NCI-H446 (cell line): ENCODE measurements around the gene TRABD.

Source experiments
- DNase-seq, 2 experiments: peaks; one replicate each; lab custom pipeline; 2025; lab: John Stamatoyannopoulos, UW

TRABD gene

GRCh38 chr22:50219800-50220602 is 34.3 kb downstream of the TRABD start:
- DNase-seq, result no peak

DNA sequence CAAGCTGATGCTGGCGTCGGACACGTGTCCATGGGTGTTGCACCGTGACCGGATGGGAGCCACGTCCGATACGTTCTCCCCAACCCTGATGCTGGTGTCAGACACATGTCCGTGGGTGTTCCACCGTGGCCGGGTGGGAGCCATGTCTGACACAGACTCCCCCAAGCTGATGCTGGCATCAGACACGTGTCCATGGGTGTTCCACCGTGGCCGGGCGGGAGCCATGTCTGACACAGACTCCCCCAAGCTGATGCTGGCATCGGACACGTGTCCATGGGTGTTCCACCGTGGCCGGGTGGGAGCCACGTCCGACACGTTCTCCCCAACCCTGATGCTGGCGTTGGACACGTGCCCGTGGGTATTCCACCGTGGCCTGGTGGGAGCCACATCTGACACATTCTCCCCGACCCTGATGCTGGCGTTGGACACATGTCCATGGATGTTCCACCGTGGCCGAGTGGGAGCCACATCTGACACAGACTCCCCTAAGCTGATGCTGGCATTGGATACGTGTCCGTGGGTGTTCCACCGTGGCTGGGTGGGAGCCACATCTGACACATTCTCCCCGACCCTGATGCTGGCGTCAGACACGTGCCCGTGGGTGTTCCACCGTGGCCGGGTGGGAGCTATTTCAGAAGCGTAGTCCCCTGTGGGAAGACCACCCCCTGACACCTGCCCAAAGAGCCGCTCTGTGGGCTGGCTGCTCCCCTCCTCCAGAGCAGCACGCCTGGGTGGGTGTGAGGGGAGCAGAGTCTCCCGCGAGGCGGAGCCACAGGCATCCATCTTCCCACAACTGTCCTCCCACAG is 35.1 kb downstream of the TRABD start:
- no peak for DNase-seq

DNA sequence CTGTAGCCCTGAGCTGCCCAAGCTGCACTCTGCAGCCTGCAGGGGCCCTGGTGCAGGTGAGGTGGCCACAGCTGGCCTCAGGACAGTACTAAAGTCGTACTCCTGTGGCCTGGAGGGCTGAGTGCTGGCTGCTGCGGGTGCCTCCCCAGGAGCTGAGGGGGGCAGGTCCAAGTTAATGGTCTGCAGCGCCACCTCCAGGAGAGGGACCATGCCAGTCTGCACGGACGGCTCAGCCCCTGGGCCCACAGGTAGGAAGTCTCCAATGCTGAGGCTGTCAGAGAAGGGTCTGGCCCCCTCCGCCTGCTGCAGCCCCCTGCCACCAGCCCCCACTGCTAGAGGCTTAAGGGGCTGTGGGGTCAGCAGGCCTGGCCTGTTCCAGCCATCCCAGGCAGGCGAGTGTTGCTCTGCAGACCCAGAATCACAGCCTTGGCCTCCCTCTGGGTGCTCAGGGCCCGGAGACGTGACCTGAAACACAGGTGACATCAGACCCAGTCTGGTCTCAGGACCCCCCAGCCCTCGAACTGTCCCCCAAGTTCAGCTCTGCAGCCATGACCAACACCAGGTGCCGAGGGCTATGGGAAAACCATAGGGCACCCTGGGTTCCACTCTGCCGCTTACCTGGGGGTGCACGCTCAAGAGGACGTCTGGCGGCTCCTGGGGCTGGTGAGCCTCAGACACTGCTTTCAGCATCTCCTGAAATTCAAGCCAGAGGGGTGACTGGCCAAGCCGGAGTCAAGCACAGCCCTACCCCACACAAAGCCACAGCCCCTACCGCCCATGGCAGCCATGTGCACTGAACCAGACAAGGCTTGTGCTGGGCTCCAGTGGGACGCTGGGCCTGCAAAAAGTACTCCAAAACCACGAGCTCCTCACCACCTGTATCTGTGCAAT is 35.9 kb downstream of the TRABD start:
- no peak for DNase-seq

DNA sequence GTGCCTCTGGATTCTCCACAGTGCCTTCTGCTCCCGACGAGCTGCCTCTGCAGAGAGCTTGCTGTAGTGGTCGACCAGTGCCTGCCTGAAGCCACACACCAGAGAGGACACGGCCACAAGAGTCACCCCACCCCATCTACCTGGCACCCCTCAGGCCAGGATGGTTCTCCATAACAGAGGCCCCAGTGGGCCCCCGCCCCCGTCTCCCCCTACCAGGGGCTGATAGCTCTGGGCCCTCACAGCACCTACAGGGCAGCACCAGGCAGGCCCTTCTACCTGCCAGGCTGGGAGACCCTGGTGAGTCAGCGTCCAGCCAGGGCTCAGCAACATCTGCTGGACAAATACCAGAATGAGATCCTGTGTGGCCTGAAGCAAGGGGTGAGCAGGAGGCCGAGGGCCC is 36.8 kb downstream of the TRABD start:
- no peak for DNase-seq

DNA sequence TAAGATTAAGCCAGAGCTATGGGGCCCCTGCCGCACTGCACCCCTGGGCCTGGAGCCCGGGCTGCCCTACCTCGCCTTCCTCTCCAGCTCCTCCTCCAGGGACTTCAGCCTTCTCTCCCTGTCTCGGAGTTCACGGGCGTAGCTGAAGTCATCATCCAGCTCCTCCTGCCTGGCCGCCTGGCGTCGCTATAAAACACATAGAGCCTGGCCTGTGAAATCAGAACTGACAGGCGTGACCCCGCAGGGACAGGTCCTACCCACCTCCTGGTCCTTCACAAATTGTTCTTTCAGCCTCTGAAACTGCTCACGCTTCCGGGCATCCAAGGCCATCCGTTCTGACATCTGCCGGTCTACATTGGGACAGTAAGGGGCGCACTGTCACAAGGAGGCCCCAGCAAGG is 38.4 kb downstream of the TRABD start:
- DNase-seq, result no peak

GRCh38 chr22:50225200-50225969 is 39.7 kb downstream of the TRABD start:
- DNase-seq, result no peak

GRCh38 chr22:50226063-50226874 is 40.6 kb downstream of the TRABD start:
- DNase-seq, result no peak

DNA sequence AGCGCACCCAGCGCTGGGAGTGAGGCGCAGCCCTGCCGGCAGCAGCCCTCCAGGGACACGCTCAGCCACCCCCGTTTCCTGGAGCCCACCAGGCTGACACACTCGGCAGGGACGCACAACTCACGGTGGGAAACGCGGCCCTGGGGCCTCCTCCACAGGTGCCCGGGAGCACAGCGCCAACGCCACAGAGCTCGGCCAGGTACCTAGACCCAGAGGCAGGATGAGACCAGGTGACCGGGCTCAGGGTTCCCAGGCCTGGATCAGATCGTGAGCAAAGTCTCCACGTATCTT is 41.1 kb downstream of the TRABD start:
- no peak for DNase-seq

GRCh38 chr22:50227579-50228215 is 42.0 kb downstream of the TRABD start:
- no peak for DNase-seq

GRCh38 chr22:50228366-50228765 is 42.7 kb downstream of the TRABD start:
- no peak for DNase-seq

GRCh38 chr22:50229370-50229769 is 43.7 kb downstream of the TRABD start:
- DNase-seq, result no peak

DNA sequence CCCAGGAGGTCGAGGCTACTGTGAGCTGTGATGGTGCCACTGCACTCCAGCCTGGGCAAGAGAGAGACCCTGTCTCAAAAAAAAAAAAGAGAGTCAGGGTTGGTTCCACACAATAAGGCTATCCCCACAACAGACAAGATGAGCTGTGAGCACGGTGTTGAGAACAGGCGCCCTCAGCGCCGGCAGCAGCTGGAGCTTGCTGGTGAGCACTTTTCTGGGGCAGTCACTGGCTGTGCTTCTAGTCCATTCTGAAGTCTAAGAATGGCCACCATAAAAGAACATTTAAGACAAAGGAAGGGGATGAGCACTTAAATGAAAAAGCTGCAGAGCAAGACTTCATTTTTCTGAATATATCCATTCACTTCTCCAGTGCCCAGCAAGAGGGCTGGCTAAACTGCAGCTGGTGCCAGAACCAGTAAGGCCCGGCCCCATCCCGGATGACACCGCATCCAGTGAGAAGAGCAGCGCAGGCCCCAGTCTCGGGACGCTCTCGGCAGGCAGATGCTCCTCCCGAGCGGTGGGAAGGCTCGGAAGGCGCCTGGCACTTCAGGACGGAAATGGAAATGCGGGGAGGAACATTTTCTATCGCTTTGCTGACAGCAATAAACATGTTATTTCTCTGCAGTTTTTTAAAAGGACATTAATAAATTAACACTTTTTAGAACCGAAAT is 46.9 kb downstream of the TRABD start:
- DNase-seq, result no peak

GRCh38 chr22:50233223-50233622 is 47.5 kb downstream of the TRABD start:
- no peak for DNase-seq

- DNase-seq, result peak in 1 of 2 experiments; percentile 12
Observed at GRCh38 chr22:50236731-50237409, 51.2 kb downstream of the TRABD start.

- DNase-seq, result no peak
Observed at GRCh38 chr22:50238755-50239154, 53.0 kb downstream of the TRABD start.

GRCh38 chr22:50242406-50242949 is 56.8 kb downstream of the TRABD start:
- DNase-seq, result no peak

DNA sequence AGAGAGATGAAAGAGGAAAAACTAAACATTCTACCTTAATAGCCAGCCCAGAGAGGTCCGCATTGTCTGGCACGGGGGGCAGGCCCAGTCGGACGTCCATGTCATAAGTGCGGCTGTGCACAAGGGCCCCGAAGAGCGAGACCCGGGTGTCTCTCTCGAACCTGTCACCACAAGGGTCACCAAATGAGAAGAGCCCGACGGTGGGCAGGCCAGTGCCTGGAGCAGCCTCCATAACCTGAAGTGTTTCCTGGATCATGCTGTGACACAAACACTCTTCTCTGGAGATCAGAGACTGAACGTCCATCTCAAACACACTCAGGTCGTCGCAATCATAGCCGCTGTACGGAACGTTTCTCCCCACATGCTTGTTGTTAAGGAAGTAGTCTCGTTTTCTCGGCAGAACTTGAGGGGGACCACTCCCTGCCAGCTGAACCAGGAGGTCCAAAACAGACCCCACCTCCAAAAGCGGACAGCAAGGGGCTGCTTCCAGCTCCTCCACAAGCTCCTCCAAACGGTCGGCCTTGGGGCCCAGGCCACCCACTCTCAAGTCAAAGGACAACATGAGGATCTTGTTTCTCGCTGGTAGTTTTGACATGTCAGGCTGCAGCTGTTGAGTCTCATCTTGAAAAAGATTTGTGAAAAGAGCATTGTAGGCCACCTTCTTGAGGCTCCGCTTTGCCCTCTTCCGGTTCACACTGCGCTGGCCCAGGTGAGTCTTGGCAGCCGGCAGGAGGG is 58.1 kb downstream of the TRABD start:
- DNase-seq, result no peak
